CD4-positive, alpha-beta T cell treated with Interleukin-15 for 1 hour (primary cell): Measurements from ENCODE around the gene EVC.

Source experiments
- DNase-seq: peaks from one replicate; pipeline ENCODE4 v3.0.0-alpha.2; 2020

EVC gene

GRCh38 chr4:5757536-5757935, 46.5 kb downstream of the EVC start:
- DNase-seq, result no peak

DNA sequence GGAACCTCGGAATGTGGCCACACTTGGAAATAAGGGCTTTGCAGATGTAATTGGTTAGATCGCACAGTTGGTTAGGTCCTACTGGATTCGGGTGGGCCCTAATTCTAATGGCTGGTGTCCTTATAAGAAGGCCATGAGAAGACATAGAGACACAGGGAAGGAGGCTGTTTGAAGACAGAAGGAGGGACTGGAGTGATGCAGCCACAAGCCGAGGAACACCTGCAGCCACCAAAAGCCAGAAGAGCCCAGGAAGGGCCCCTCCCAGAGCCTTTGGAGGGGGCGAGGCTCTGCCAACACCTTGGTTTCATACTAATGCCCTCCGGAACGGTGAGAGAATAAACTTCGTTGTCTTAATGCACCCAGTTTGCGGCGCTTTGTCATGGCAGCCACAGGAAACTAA, 47.0 kb downstream of the EVC start:
- DNase-seq, result no peak

DNA sequence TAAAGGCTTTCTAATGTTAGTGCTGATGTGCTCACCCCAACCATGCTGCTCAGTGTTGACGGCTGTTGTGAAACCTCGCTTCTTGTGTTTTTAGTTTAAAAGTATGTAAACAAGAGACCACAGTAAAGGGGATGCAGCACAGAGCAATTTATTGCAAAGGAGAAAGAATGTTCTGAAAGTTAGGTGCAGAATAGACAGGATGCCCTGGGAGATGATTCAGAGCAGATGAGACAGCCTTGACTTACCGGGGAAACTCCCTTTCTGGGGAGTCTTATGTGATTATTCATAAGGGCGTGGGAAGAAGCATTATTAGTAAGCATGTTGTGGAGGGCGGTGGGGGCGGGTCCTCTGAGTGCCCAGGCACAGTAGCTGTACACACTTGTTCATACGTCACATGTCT, 47.7 kb downstream of the EVC start:
- no peak for DNase-seq

- DNase-seq, result no peak
Observed at GRCh38 chr4:5759236-5760075, 48.5 kb downstream of the EVC start.

DNA sequence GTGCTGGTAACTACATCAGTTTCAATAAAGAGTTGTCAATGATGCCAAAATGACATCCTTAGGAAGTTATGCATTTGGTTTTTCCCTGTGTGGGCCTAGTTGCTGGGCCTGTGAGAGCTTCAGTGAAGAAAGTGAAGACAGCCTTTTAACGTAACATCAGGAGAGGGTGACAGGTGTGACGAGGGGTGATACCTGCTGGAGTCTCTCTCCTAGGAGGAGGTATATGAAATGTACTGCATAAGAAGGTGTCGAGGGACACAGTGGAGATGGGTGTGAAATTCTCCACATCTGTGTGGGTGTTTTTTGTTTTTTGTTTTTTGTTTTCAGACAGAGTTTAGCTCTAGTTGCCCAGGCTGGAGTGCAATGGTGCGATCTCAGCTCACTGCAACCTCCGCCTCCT, 49.2 kb downstream of the EVC start:
- DNase-seq, result no peak

GRCh38 chr4:5760936-5761480, 50.0 kb downstream of the EVC start:
- no peak for DNase-seq

DNA sequence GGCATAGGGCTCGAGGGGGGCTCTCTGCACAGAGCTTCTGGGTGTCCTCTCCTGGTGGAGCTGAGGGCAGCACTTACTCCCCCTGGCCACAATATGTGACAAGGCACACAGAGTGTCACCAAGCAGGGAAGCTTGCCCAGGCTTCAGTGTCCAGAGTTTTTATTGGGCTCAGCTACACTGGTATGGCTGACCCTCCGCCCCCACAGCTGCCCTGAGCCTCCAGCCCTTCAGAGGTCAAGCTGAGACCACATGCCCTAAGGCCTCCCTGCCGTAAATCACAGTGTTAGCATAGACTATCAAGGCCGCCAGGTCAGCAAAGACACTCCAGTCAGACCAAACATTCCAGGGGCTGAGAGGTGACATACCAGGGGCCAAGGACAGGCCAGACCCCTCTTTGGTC, 59.0 kb downstream of the EVC start:
- DNase-seq, result no peak

DNA sequence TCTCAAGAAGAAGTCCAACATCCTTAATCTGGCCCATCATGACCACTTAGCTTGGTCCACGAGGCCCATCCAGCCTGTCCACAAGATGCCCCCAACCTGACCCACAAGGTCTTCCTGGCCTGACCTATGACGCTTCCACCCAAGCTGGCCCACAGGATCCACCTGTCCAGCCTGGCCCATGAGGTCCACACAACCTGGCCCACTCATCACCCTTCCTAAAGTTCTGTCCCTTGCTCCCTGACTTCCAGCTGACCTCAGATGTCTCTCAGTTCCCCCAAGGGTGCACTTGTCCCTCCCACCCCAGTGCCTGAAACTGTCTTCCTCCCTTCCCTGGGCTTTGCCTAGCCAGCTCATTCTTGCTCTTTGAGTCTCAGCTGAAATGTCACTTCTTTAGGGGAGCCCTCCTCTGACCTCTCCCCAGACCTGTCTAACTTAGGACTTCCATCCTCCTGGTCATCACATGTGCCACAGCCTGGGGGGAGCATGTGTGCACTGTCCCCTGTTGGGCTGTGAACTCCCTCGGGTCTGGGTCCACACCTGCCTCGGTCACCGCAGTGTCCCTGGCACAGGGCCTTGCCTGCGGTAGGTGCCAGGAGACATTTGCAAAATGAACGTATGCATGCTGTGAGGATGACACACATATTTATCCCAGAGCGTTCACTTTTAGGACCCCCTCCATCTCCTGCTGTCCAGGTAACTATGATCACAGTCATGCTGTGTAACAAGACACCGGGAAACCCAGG, 61.7 kb downstream of the EVC start:
- DNase-seq, result no peak

DNA sequence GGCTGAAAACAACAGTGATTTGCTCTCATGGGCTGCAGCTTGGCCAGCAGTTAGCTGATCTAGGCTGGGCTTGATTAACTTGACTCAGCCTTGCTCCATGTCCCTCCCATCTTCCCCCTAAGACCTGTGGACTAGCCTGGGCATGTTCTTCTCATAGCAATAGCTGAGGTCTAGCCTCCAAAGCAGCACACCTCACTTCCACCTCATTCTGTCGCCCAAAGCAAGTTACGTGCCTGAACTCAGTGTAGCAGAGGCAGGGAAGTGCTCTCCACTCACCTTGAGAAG, 62.2 kb downstream of the EVC start:
- no peak for DNase-seq

- no peak for DNase-seq
Observed at GRCh38 chr4:5774416-5775036, 63.5 kb downstream of the EVC start.

- DNase-seq, result no peak
Observed at GRCh38 chr4:5776510-5776909, 65.5 kb downstream of the EVC start.

DNA sequence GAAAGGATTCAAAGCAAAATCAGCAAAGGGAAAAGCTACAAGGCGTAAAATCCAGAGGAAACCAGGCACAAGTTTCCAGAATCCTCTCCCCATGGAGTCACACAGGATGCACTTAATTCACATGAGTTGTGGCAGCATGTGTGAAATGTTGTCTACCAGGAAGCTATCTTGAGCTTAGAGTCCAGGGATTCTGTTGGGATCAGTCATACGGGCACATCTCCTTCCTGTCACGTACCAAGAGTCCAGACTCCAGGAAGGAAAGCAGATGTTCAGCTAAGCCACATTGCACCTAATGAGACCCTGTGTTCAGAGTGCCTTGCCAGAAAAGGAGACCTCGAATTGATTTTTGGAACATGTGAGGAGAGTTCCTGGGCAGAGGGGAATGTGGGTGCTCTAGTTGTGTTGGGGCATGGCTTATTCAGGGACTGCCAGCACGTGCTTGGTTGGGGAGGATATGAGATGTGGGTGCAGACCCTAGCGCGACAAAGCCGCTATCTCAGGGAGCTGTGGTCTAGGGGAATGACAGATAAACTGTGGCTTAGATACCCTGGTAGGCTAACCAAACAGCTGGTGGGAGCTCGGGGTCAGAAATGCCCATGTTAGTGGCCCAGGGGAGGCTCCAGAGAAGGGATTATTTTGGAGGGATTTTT, 70.0 kb downstream of the EVC start:
- DNase-seq, result no peak

DNA sequence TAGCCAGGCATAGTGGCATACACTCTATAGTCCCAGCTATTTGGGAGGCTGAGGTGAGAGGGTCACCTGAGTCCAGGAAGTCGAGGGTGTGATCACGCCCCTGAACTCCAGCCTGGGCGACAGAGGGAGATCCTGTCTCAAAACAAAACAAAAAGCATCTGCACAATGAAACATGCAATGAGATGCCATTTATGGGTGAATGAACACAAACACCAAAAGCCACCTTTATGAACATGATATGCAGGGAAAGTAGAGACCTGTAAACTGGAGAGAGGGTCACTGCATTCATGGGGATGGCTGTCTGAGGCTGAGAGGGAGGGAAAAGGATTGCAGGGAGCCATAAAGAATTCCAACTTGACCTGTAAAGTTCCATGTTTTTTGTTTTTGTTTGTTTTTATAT, 70.7 kb downstream of the EVC start:
- no peak for DNase-seq

GRCh38 chr4:5782829-5783476, 72.0 kb downstream of the EVC start:
- no peak for DNase-seq

GRCh38 chr4:5783486-5783885, 72.5 kb downstream of the EVC start:
- no peak for DNase-seq

- DNase-seq, result no peak
Observed at GRCh38 chr4:5784021-5784420, 73.0 kb downstream of the EVC start.

- DNase-seq, result no peak
Observed at GRCh38 chr4:5784960-5785611, 74.1 kb downstream of the EVC start.

DNA sequence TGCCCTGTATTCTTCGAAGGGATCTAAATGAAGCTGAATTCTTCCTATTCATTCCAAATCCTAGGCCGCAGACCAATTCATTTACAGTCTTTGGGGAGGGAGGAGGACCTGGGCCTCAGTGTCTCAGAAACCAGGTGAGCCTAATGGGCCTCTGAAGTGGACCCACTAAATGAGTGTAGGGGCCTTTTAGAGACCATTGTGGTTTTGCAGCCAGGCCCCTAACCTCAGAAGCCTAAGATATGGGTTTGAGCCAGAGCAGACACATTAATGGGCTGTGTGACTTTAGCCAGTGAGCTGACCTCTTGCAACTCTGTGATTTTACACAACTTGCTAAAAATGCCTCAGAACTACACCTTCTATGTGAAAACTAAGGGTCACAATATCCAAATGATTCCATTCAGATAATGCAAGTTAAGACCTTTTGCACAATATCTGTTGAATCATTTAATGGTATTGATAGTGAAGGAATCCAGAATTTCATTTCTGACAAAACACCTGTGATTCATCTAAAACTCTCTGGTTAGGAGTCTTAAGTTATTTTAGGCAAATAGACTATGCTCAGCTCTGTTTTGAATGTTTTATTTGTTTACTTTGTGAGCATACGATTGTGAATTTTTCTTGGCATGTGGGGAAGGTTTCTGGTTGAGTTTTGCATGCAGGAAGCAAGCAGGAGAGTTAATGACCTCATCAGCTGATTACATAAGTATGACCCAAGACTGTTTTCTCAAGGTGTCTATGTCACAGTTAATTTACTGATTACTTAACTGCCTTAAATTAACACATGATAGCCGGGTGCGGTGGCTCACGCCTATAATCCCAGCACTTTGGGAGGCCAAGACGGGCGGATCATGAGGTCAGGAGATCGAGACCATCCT, 75.0 kb downstream of the EVC start:
- DNase-seq, result no peak

DNA sequence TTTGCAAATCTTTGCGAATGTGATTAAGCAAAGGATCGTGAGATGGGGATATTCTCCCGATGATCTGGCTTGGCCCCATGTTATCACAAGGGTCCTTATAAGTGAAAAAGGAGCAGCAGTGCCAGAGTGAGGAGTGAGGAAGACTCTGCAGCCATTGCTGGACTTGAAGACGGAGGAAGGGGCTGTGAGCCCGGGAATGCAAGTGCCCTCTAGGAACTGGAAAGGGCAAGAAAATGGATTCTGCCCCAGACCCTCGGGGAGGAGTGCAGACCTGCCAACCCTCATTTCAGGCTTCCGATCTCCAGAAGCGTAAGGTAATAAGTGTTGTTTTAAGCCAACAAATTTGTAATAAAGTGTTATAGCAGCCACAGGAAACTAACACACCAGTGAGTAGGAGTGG, 76.3 kb downstream of the EVC start:
- DNase-seq, result no peak

DNA sequence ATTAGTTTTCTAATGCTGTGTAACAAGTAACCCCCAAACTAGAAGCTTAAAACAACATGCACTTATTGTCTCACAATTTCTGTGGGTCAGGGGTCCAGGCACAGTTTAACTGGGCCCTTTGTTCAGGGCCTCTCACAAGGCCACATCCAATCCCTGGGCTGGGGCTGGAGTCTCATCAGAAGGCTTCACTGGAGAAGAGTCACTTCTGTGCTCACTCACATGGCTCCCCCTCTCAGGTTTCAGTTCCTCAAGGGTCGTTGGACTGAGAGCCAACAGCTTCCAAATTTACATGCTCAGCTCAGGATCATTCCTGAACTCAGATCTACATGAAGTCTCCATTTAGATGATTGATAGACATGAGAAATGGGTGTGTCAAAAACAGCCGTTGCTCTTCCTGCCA, 77.1 kb downstream of the EVC start:
- DNase-seq, result no peak

DNA sequence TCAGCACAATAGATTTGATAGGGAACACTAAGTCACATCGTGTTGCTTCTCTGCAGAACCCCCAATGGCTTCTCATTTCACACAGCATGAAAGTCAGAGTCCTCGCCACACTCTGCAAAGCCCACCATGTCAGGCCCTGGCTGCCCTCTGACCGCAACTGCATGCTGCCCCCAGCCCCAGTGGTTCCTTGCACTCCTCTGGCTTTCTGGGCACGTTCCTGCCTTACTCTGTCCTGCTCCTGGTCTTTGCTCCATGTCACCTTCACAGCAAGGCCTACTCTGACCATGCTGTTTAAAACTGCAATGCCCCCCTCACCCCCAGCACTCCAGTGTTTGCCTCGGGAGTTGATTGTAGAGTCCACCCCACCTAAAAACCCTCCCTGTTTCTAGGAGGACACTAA, 78.1 kb downstream of the EVC start:
- DNase-seq, result no peak

GRCh38 chr4:5790546-5790857, 79.5 kb downstream of the EVC start:
- DNase-seq, result no peak
